Common myeloid progenitor, CD34-positive (primary cell): ENCODE data around the gene DLEC1.

ENCODE experiments used
- CTCF ChIA-PET: fragments of 350-600 bp; sonication (Branson Sonifier 250); formaldehyde crosslinking; loops from one replicate; lab custom pipeline; 2021; ENCODE audit warnings: antibody characterized with exemption; lab: Charles Lee
- POLR2A ChIA-PET: fragments of 350-600 bp; sonication (Branson Sonifier 250); formaldehyde crosslinking; loops from one replicate; lab custom pipeline; 2021; ENCODE audit warnings: antibody characterized with exemption; lab: Charles Lee
- DNase-seq, 3 donors: peaks; one replicate each; pipeline versions ENCODE4 v3.0.0 to v3.0.0-alpha.2; 2013
- H3K27ac ChIP-seq, 2 experiments: 1 replicate in 1 of 2; 2 replicates in 1 of 2; pipeline ENCODE4 v1.7.0; 2013; ENCODE audit warnings: inconsistent platforms in 2 of 2, low read length in 2 of 2, mild to moderate bottlenecking in 2 of 2, low read depth in 1 of 2, moderate library complexity in 1 of 2; ENCODE audit not compliant: severe bottlenecking in 2 of 2, insufficient read depth in 1 of 2, poor library complexity in 1 of 2
- H3K27me3 ChIP-seq, 5 experiments: replicated peaks in 2 of 5; 1 replicate in 3 of 5; 2 replicates in 2 of 5; pipeline versions ENCODE4 v1.6.1 to v1.7.0; 2013; ENCODE audit warnings: low read length in 4 of 5, mild to moderate bottlenecking in 2 of 5, moderate library complexity in 2 of 5, inconsistent platforms in 1 of 5; ENCODE audit not compliant: insufficient read depth in 5 of 5, control insufficient read depth in 4 of 5
- H3K36me3 ChIP-seq, 4 experiments: 1 replicate in 2 of 4; 2 replicates in 2 of 4; pipeline versions ENCODE4 v1.6.1 to v1.7.0; 2013; ENCODE audit warnings: low read length in 3 of 4, control low read depth in 1 of 4, mild to moderate bottlenecking in 1 of 4; ENCODE audit not compliant: control insufficient read depth in 4 of 4, insufficient read depth in 4 of 4
- H3K4me1 ChIP-seq, 4 experiments: 1 replicate in 3 of 4; 2 replicates in 1 of 4; pipeline versions ENCODE4 v1.6.1 to v1.7.1; 2013; ENCODE audit warnings: low read length in 3 of 4, mild to moderate bottlenecking in 3 of 4, control low read depth in 1 of 4, inconsistent platforms in 1 of 4, moderate library complexity in 1 of 4; ENCODE audit not compliant: control insufficient read depth in 4 of 4, insufficient read depth in 4 of 4; ENCODE audit errors: control extremely low read depth in 1 of 4
- H3K4me3 ChIP-seq, 7 experiments: 1 replicate in 4 of 7; 2 replicates in 3 of 7; pipeline versions ENCODE4 v1.5.1 to v1.7.0; 2013; ENCODE audit warnings: mild to moderate bottlenecking in 7 of 7, low read length in 6 of 7, moderate library complexity in 6 of 7, inconsistent platforms in 2 of 7, low read depth in 2 of 7, control low read depth in 1 of 7; ENCODE audit not compliant: insufficient read depth in 4 of 7, control insufficient read depth in 1 of 7; ENCODE audit errors: extremely low read depth in 1 of 7
- H3K9me3 ChIP-seq, 5 experiments: 1 replicate in 4 of 5; 2 replicates in 1 of 5; pipeline versions ENCODE4 v1.6.1 to v1.7.1; 2013; ENCODE audit warnings: low read length in 4 of 5, mild to moderate bottlenecking in 2 of 5, inconsistent platforms in 1 of 5, low read depth in 1 of 5, moderate library complexity in 1 of 5; ENCODE audit not compliant: control insufficient read depth in 4 of 5, insufficient read depth in 2 of 5; ENCODE audit errors: control extremely low read depth in 1 of 5
- WGBS: methylation state at CpG from one replicate; pipeline ENCODE4 v1.1.5; 2013; ENCODE audit not compliant: insufficient coverage; 5-methylcytosine and 5-hydroxymethylcytosine counted together

Gene DLEC1

GRCh38 chr3:38163117-38163840 is 124.3 kb downstream of the DLEC1 start:
- ChIA-PET CTCF (interaction anchor here (0.7 to 4.4 kb wide), 9 partner anchors 10 to 483 kb away, joined by 3 to 27 read pairs (median 4); partner anchors contain the start of genes ACAA1 and MYD88), POLR2A (no interaction called here)
- H3K9me3 ChIP-seq = no peaks in the 10 kb centered on the region
- H3K36me3 ChIP-seq = no peaks in the 10 kb centered on the region
- H3K4me3 ChIP-seq = no peak overlapping the region
- H3K27ac ChIP-seq = peak overlapping the region in 1 of 2 experiments; percentile 100
- DNase-seq = peak; percentile 51 to 78 (median 71)
- H3K4me1 ChIP-seq = peaks cover 9 to 24% (median 20%) of the 10 kb centered on the region in 4 experiments
- H3K27me3 ChIP-seq = no peaks in the 10 kb centered on the region
- 95% methylated on average over 8 of the region's 12 CpGs for WGBS

DNA sequence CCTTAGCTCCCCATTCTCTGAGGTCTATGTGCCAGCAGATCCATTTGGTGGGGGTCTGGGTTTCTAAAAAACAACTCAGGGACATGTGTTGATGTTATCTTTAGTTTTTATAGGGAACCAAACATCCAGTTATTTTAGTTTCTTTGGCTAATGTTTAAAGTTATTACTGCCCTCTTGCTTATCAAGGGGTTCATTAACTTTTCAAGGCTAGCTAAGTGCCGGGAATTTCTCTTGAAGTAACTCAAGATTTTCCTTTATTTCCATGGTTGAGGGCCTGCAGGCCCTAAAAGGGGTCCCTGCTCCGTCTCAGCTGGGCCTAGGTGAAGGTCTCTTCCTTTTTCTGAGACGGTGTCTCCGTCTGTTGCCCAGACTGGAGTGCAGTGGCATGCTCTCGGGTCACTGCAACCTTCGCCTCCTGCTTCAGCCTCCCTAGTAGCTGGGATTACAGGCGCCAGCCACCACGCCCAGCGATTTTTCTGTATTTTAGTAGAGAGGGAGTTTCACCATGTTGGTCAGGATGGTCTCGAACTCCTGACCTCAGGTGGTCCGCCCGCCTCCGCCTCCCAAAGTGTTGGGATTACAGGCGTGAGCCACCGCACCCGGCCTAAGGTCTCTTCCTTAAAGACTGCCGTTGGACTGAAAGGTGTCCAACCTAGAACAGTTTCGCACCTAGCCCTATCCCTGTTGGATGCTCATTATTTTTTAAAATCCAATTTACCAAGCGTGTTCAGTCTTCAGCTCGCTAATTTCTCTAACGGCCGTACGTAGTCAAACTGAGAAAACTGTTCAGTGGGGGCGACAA is 125.0 kb downstream of the DLEC1 start:
- Histone ChIP-seq H3K9me3 (no peaks in the 10 kb centered on the region), H3K27ac (peak overlapping the region; percentile 99 to 100), H3K36me3 (no peaks in the 10 kb centered on the region), H3K4me3 (peak overlapping the region; percentile 71 to 91 (median 83)), H3K4me1 (peaks cover 9 to 24% (median 20%) of the 10 kb centered on the region in 4 experiments), H3K27me3 (no peaks in the 10 kb centered on the region)
- ChIA-PET POLR2A (interaction anchor here (1.4 to 2.1 kb wide), 3 partner anchors 11 to 26 kb away, joined by 6 to 17 read pairs (median 9); partner anchors contain the start of genes ACAA1 and MYD88), CTCF (interaction anchor here (0.7 to 4.4 kb wide), 11 partner anchors 9 to 484 kb away, joined by 3 to 27 read pairs (median 4); partner anchors contain the start of genes ACAA1 and MYD88)
- DNase-seq = no peak
- 74% methylated on average over 23 of the region's 24 CpGs for WGBS

DNA sequence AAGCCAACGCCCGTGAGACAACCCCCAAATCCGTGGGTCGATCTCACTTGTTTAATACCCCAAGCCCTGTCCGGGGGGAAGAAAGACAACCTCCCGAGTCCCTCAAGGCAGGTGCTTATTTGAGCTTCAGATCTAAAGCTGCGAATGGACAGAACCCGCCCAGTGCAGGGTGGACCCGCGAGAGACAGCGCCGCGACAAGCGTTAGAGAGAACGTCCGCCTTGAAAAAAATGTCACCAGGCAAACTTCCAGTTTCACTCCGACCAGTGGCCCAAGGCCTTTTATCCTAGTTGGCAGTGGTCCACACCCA is 125.6 kb downstream of the DLEC1 start:
- ChIA-PET CTCF (interaction anchor here (1.0 to 4.4 kb wide), 8 partner anchors 8 to 48 kb away, joined by 3 to 27 read pairs (median 4); partner anchors contain the start of genes ACAA1 and MYD88), POLR2A (interaction anchor here (1.4 to 2.1 kb wide), 3 partner anchors 11 to 27 kb away, joined by 6 to 17 read pairs (median 9); partner anchors contain the start of genes ACAA1 and MYD88)
- H3K9me3 ChIP-seq = no peaks in the 10 kb centered on the region
- no peaks in the 10 kb centered on the region for H3K27me3 ChIP-seq
- no peaks in the 10 kb centered on the region for H3K36me3 ChIP-seq
- H3K4me1 ChIP-seq = peaks cover 9 to 24% (median 20%) of the 10 kb centered on the region in 4 experiments
- 0% methylated on average over 17 of the region's 17 CpGs for WGBS
- peak overlapping the region; percentile 99 to 100 for H3K27ac ChIP-seq
- peak overlapping the region; percentile 71 to 91 (median 83) for H3K4me3 ChIP-seq
- DNase-seq = no peak

GRCh38 chr3:38164952-38165721 is 126.1 kb downstream of the DLEC1 start, which contains the start of gene OXSR1:
OXSR1 (plus strand) TSS chr3:38165537; CDS start chr3:38165877, 340 bp downstream.
- ChIA-PET POLR2A (interaction anchor here (1.4 to 2.1 kb wide), 3 partner anchors 12 to 28 kb away, joined by 6 to 17 read pairs (median 9); partner anchors contain the start of genes ACAA1 and MYD88), CTCF (interaction anchor here (1.0 to 4.4 kb wide), 9 partner anchors 9 to 48 kb away, joined by 3 to 27 read pairs (median 4); partner anchors contain the start of genes ACAA1 and MYD88)
- H3K4me1 ChIP-seq = peaks cover 9 to 24% (median 20%) of the 10 kb centered on the region in 4 experiments
- peak; percentile 100 for DNase-seq
- H3K36me3 ChIP-seq = no peaks in the 10 kb centered on the region
- no peaks in the 10 kb centered on the region for H3K9me3 ChIP-seq
- peak within 1 kb of the TSS; percentile 71 to 91 (median 83) for H3K4me3 ChIP-seq
- H3K27ac ChIP-seq = peak within 1 kb of the TSS; percentile 99 to 100
- H3K27me3 ChIP-seq = no peaks in the 10 kb centered on the region
- 0% methylated on average over 40 of the region's 57 CpGs for WGBS

DNA sequence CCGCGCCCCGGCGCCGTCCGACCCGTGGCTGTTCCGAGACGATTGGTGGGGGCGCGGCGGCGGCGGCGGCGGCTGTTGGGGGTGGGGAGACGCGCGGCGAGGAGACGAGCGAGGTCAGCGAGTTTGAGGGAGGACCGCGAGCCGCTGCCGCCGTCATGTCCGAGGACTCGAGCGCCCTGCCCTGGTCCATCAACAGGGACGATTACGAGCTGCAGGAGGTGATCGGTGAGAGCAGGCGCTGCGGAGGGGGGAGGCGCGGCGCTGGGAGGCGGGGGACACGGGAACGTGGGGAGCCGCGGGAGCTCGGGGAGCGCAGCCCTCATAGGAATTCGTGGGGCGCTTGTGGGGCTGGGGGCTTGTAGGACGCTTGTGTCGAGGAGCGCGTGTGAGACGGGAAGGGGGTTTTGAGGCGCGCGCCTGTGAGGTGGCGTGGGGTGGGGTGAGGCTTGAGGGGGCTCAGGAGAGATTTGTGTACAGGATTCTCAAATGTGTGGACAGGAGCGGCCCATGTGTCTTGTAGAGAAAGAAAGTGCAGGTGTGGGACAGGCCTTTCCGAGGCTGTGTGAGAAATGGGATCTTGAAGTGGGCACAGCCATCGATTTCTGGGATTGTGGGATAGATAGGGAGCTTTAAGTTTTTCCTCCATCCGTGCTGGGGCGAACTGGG is 126.8 kb downstream of the DLEC1 start:
- DNase-seq = peak in 2 of 3 donors; percentile 65 to 69
- 2% methylated on average over 45 of the region's 62 CpGs for WGBS
- Histone ChIP-seq H3K27me3 (no peaks in the 10 kb centered on the region), H3K36me3 (no peaks in the 10 kb centered on the region), H3K4me3 (peak overlapping the region; percentile 71 to 91 (median 83)), H3K4me1 (peaks cover 9 to 24% (median 20%) of the 10 kb centered on the region in 4 experiments), H3K27ac (peak overlapping the region; percentile 99 to 100), H3K9me3 (no peaks in the 10 kb centered on the region)
- ChIA-PET CTCF (interaction anchor here (1.1 to 4.4 kb wide), 4 partner anchors 9 to 49 kb away, joined by 3 to 27 read pairs (median 4); partner anchors contain the start of genes ACAA1 and MYD88), POLR2A (interaction anchor here (1.4 to 2.1 kb wide), 3 partner anchors 13 to 28 kb away, joined by 6 to 17 read pairs (median 9); partner anchors contain the start of genes ACAA1 and MYD88)

- no peaks in the 10 kb centered on the region for H3K36me3 ChIP-seq
- peaks cover 9 to 24% (median 20%) of the 10 kb centered on the region in 4 experiments for H3K4me1 ChIP-seq
- no peaks in the 10 kb centered on the region for H3K9me3 ChIP-seq
- ChIA-PET CTCF (interaction anchor here (0.8 to 0.9 kb wide), 2 partner anchors 18 to 36 kb away, joined by 3 read pairs; no protein-coding TSS in a partner anchor), POLR2A (no interaction called here)
- H3K4me3 ChIP-seq = no peak overlapping the region
- no peak overlapping the region for H3K27ac ChIP-seq
- DNase-seq = no peak
- WGBS = 90% methylated on average over 2 of the region's 4 CpGs
- H3K27me3 ChIP-seq = no peaks in the 10 kb centered on the region
Measured at GRCh38 chr3:38167591-38167990, 128.6 kb downstream of the DLEC1 start.
